Left lung (tissue), 10 donors: ENCODE data around the gene RPRD1A. TPM values are rescaled to one million over a fixed set of nuclear protein-coding genes. Genes with fewer than 3 reads are reported as not detected.
"Not testable (repeated sequence)": the region's sequence is repeated elsewhere in the genome, so short reads cannot be mapped to it uniquely, and the experiment has no call there.

ENCODE experiments used
- ATAC-seq: fragments of 200-7000 bp; cut with Tn5 transposase; one replicate; pipeline ENCODE4 v1.9.1; 2020; ENCODE audit warnings: moderate library complexity
- DNase-seq, 4 donors: peaks; one replicate each; pipeline ENCODE4 v3.0.0-alpha.2; 2013 to 2020
- H3K27ac ChIP-seq, 2 donors: fragments of 200-600 bp; sonication (generic) in 1 of 2; one replicate each; pipeline versions ENCODE4 v1.5.0 to v1.8.0; 2020 to 2021
- H3K27me3 ChIP-seq, 2 donors: fragments of 200-600 bp; sonication (generic) in 1 of 2; one replicate each; pipeline versions ENCODE4 v1.5.0 to v1.8.0; 2020 to 2021
- H3K36me3 ChIP-seq, 2 donors: fragments of 200-600 bp; sonication (generic) in 1 of 2; one replicate each; pipeline versions ENCODE4 v1.5.0 to v1.8.0; 2020 to 2021
- H3K4me1 ChIP-seq, 2 donors: fragments of 200-600 bp; one replicate each; pipeline ENCODE4 v1.8.0; 2021
- H3K4me3 ChIP-seq, 2 donors: fragments of 200-600 bp; sonication (generic) in 1 of 2; one replicate each; pipeline versions ENCODE4 v1.5.0 to v1.8.0; 2020 to 2021; ENCODE audit warnings: mild to moderate bottlenecking in 1 of 2
- H3K9me3 ChIP-seq, 2 donors: fragments of 200-600 bp; sonication (generic) in 1 of 2; one replicate each; pipeline versions ENCODE4 v1.5.0 to v1.8.0; 2020 to 2021
- CTCF ChIP-seq, 2 donors: fragments of 200-600 bp; sonication (generic) in 1 of 2; IDR thresholded peaks; one replicate each; pipeline versions ENCODE4 v1.5.0 to v1.8.0; 2021; ENCODE audit warnings: antibody characterized with exemption in 2 of 2
- intact Hi-C, 2 donors: fragments of 100-400 bp; cut with DNase I; formaldehyde crosslinking; loops; one replicate each; pipeline versions ENCODE4 v1.11.2 to v1.14.2; 2022
- polyA plus RNA-seq, 6 donors: library from polyadenylated mRNA; unstranded; fragments of 120-200 nt; gene quantifications; one replicate each; pipeline ENCODE4 v1.2.1, GENCODE V29; 2013; ENCODE audit not compliant: insufficient read length in 6 of 6
- total RNA-seq, 2 donors: library from RNA; stranded (reverse); fragmentation: NEBNext Ultra II Directional; extraction: Animal tissue kit (Norgen Biotek cat#: 25700); gene quantifications; one replicate each; pipeline ENCODE4 v1.2.1, GENCODE V29; 2021
- donor health status: DM: no; HTN: yes; CAD: no.
- donor health status: DM: no; HTN: no; CAD: no.

The RPRD1A gene
- total and polyA plus RNA-seq, 8 donors, result 37.3 to 63.7 (median 56.8) TPM

GRCh38 chr18:36083729-36084128 lies 16.4 kb upstream of the RPRD1A start:
- TF ChIP-seq CTCF (IDR thresholded peaks at IDR 0.05), result no peak
- H3K9me3 ChIP-seq, result peaks cover 0 to 13% of the 10 kb centered on the region in 2 donors
- no peak overlapping the region for H3K4me3 ChIP-seq
- H3K36me3 ChIP-seq, result no peaks in the 10 kb centered on the region
- DNase-seq (no peak), ATAC-seq (no peak)
- H3K27ac ChIP-seq, result no peak overlapping the region
- intact Hi-C loops, result no loop called here
- no peaks in the 10 kb centered on the region for H3K4me1 ChIP-seq
- no peaks in the 10 kb centered on the region for H3K27me3 ChIP-seq

- intact Hi-C loops, H3K27ac ChIP-seq, H3K36me3 ChIP-seq, H3K27me3 ChIP-seq, H3K4me3 ChIP-seq, DNase-seq, ATAC-seq, H3K4me1 ChIP-seq: not testable (repeated sequence)
- peaks cover 0 to 13% of the 10 kb centered on the region in 2 donors for H3K9me3 ChIP-seq
Measured at GRCh38 chr18:36081118-36081517, 13.8 kb upstream of the RPRD1A start.

- intact Hi-C loops, result no loop called here
- DNase-seq (no peak), ATAC-seq (no peak)
- peaks cover 0 to 8% of the 10 kb centered on the region in 2 donors for H3K4me1 ChIP-seq
- no peak for TF ChIP-seq CTCF (IDR thresholded peaks at IDR 0.05)
- H3K9me3 ChIP-seq, result peaks cover 0 to 13% of the 10 kb centered on the region in 2 donors
- no peak overlapping the region for H3K27ac ChIP-seq
- H3K27me3 ChIP-seq, result peaks cover 0 to 7% of the 10 kb centered on the region in 2 donors
- no peak overlapping the region for H3K4me3 ChIP-seq
- no peaks in the 10 kb centered on the region for H3K36me3 ChIP-seq
Measured at GRCh38 chr18:36078751-36079529, 11.6 kb upstream of the RPRD1A start.

GRCh38 chr18:36077764-36078163 lies 10.4 kb upstream of the RPRD1A start:
- H3K9me3 ChIP-seq, result peaks cover 0 to 13% of the 10 kb centered on the region in 2 donors
- H3K4me1 ChIP-seq, intact Hi-C loops, H3K27me3 ChIP-seq, H3K4me3 ChIP-seq, DNase-seq, H3K27ac ChIP-seq, ATAC-seq, H3K36me3 ChIP-seq: not testable (repeated sequence)

- intact Hi-C loops, result no loop called here
- Histone ChIP-seq H3K27me3 (peaks cover 0 to 7% of the 10 kb centered on the region in 2 donors), H3K36me3 (no peaks in the 10 kb centered on the region), H3K4me1 (peaks cover 0 to 8% of the 10 kb centered on the region in 2 donors), H3K27ac (peak overlapping the region in 1 of 2 donors; percentile 35), H3K4me3 (no peak overlapping the region), H3K9me3 (peaks cover 0 to 9% of the 10 kb centered on the region in 2 donors)
- ATAC-seq (peak; percentile 69), DNase-seq (no peak)
- TF ChIP-seq CTCF (IDR thresholded peaks at IDR 0.05), result no peak
Measured at GRCh38 chr18:36075862-36076587, 8.7 kb upstream of the RPRD1A start.

- no peak overlapping the region for H3K27ac ChIP-seq
- H3K27me3 ChIP-seq, result peaks cover 0 to 7% of the 10 kb centered on the region in 2 donors
- ATAC-seq, result no peak
- no peaks in the 10 kb centered on the region for H3K9me3 ChIP-seq
- H3K4me1 ChIP-seq, result peaks cover 0 to 8% of the 10 kb centered on the region in 2 donors
- H3K36me3 ChIP-seq, result no peaks in the 10 kb centered on the region
- H3K4me3 ChIP-seq, result no peak overlapping the region
- no peak for TF ChIP-seq CTCF (IDR thresholded peaks at IDR 0.05)
- DNase-seq, result no peak
- intact Hi-C loops, result no loop called here
Measured at GRCh38 chr18:36074435-36074834, 7.1 kb upstream of the RPRD1A start.
